GM12878 (cell line): ENCODE measurements around the gene RACGAP1. TPM values are rescaled to one million over a fixed set of nuclear protein-coding genes. Genes with fewer than 3 reads are reported as not detected.

Experiments used
- ATAC-seq: fragments of 200-7000 bp; cut with Tn5 transposase; 3 replicates; pipeline ENCODE4 v1.9.1; 2020; ENCODE audit warnings: mild to moderate bottlenecking, moderate library complexity
- BruUV-seq: library from RNA; stranded (reverse); fragments of 400-500 nt; replicated peaks from 2 replicates; lab custom pipeline; 2021; lab: Mats Ljungman, UMichigan
- CTCF ChIA-PET: fragments of 300-600 bp; sonication (Branson Sonifier 250); formaldehyde crosslinking; extraction: SDS; loops from one replicate; lab custom pipeline; 2021; ENCODE audit warnings: inconsistent platforms; lab: Yijun Ruan, JAX
- POLR2A ChIA-PET: fragments of 350-600 bp; formaldehyde crosslinking; extraction: SDS; loops from one replicate; lab custom pipeline; 2021; ENCODE audit warnings: inconsistent platforms; lab: Charles Lee
- RAD21 ChIA-PET: fragments of 300-600 bp; sonication (Branson Sonifier 250); formaldehyde crosslinking; loops from one replicate; lab custom pipeline; 2023; ENCODE audit warnings: antibody characterized with exemption; ENCODE audit not compliant: unreplicated experiment; lab: Charles Lee
- SMC1A ChIA-PET: fragments of 300-600 bp; sonication (Branson Sonifier 250); formaldehyde crosslinking; loops from one replicate; lab custom pipeline; 2023; ENCODE audit not compliant: unreplicated experiment, uncharacterized antibody; lab: Charles Lee
- DNase-seq: peaks from one replicate; pipeline ENCODE4 v3.0.0-alpha.2; 2011; ENCODE audit warnings: low read depth, low spot score
- FAIRE-seq: peaks from 3 replicates; lab custom pipeline; 2011; peaks lifted over from hg19 to GRCh38; lab: Jason Lieb, UNC
- H2AFZ ChIP-seq: 2 replicates; pipeline ENCODE4 v1.6.0; 2011; ENCODE audit warnings: low read depth, low read length, control low read depth; ENCODE audit not compliant: control insufficient read depth
- H3K27ac ChIP-seq: 2 replicates; pipeline ENCODE4 v1.5.1; 2011; ENCODE audit warnings: control low read depth; ENCODE audit not compliant: control insufficient read depth, insufficient read depth
- H3K27me3 ChIP-seq, 2 experiments: replicated peaks in 1 of 2; 2 replicates each; pipeline versions ENCODE4 v1.6.0 to v1.6.1; 2011; ENCODE audit warnings: low read length in 1 of 2; ENCODE audit not compliant: control insufficient read depth in 2 of 2, insufficient read depth in 2 of 2
- H3K36me3 ChIP-seq, 2 experiments: 2 replicates each; pipeline ENCODE4 v1.5.1; 2011; ENCODE audit warnings: low read length in 1 of 2; ENCODE audit not compliant: control insufficient read depth in 2 of 2, insufficient read depth in 2 of 2
- H3K4me1 ChIP-seq: 2 replicates; pipeline ENCODE4 v1.6.1; 2011; ENCODE audit warnings: mild to moderate bottlenecking, low read length, moderate library complexity, mixed read lengths; ENCODE audit not compliant: control insufficient read depth, insufficient read depth
- H3K4me2 ChIP-seq: 2 replicates; pipeline ENCODE4 v1.6.0; 2011; ENCODE audit warnings: control low read depth; ENCODE audit not compliant: control insufficient read depth, insufficient read depth
- H3K4me3 ChIP-seq: fragments of 200-600 bp; sonication (generic); 2 replicates; pipeline ENCODE4 v1.5.1; 2016
- H3K79me2 ChIP-seq: 2 replicates; pipeline ENCODE4 v1.6.0; 2011; ENCODE audit warnings: low read length; ENCODE audit not compliant: control insufficient read depth, insufficient read depth
- H3K9ac ChIP-seq: 2 replicates; pipeline ENCODE4 v1.8.0; 2011; ENCODE audit warnings: low read length, control low read depth, mixed read lengths; ENCODE audit not compliant: control insufficient read depth, insufficient read depth
- H3K9me3 ChIP-seq: replicated peaks from 3 replicates; pipeline ENCODE4 v1.5.1; 2011; ENCODE audit warnings: mild to moderate bottlenecking, low read length; ENCODE audit not compliant: control insufficient read depth, insufficient read depth
- H4K20me1 ChIP-seq: 2 replicates; pipeline ENCODE4 v1.6.0; 2011; ENCODE audit not compliant: control insufficient read depth, insufficient read depth
- BCL11A ChIP-seq: IDR thresholded peaks from 2 replicates; pipeline ENCODE4 v1.6.1; 2011; ENCODE audit warnings: low read depth, low read length
- CHD2 ChIP-seq: IDR thresholded peaks from 2 replicates; pipeline ENCODE4 v1.6.1; 2011; ENCODE audit warnings: low read depth, low read length, improper control_type of control experiment, borderline replicate concordance
- ESRRA ChIP-seq: IDR thresholded peaks from 2 replicates; pipeline ENCODE4 v1.6.1; 2012; ENCODE audit warnings: mild to moderate bottlenecking, low read length, improper control_type of control experiment
- FOXM1 ChIP-seq: IDR thresholded peaks from 2 replicates; pipeline ENCODE4 v1.6.1; 2012; ENCODE audit warnings: low read depth, mild to moderate bottlenecking, inconsistent platforms, low read length, moderate library complexity
- KLF5 ChIP-seq: fragments of 450-650 bp; IDR thresholded peaks from 2 replicates; pipeline ENCODE4 v1.6.1; 2014; ENCODE audit warnings: mild to moderate bottlenecking; ENCODE audit not compliant: partially characterized antibody
- MTA3 ChIP-seq: IDR thresholded peaks from 2 replicates; pipeline ENCODE4 v1.6.1; 2012; ENCODE audit warnings: low read length, inconsistent platforms, borderline replicate concordance
- NBN ChIP-seq: fragments of 450-650 bp; IDR thresholded peaks from 2 replicates; pipeline ENCODE4 v1.6.1; 2016
- NFYB ChIP-seq: IDR thresholded peaks from 2 replicates; pipeline ENCODE4 v1.6.1; 2011; ENCODE audit warnings: low read depth, mild to moderate bottlenecking, low read length, improper control_type of control experiment, moderate library complexity; ENCODE audit not compliant: insufficient read depth
- SIN3A ChIP-seq: IDR thresholded peaks from 2 replicates; pipeline ENCODE4 v1.6.1; 2012; ENCODE audit warnings: low read depth, low read length, improper control_type of control experiment
- SREBF2 ChIP-seq: IDR thresholded peaks from 2 replicates; pipeline ENCODE4 v1.6.1; 2012; ENCODE audit warnings: mild to moderate bottlenecking, low read length
- STAT3 ChIP-seq: IDR thresholded peaks from 2 replicates; pipeline ENCODE4 v1.6.1; 2011; ENCODE audit warnings: low read depth, low read length, improper control_type of control experiment
- TCF12 ChIP-seq: IDR thresholded peaks from 2 replicates; pipeline ENCODE4 v1.6.1; 2011; ENCODE audit warnings: low read depth, mild to moderate bottlenecking, low read length
- ZNF207 ChIP-seq: fragments of 450-650 bp; IDR thresholded peaks from 2 replicates; pipeline ENCODE4 v1.6.1; 2014; ENCODE audit warnings: antibody characterized with exemption, mild to moderate bottlenecking, borderline replicate concordance
- ZNF217 ChIP-seq: fragments of 450-650 bp; IDR thresholded peaks from 2 replicates; pipeline ENCODE4 v1.6.1; 2017; ENCODE audit warnings: antibody characterized with exemption, mild to moderate bottlenecking
- WGBS: methylation state at CpG from one replicate; pipeline ENCODE4 v1.1.6; 2016; ENCODE audit warnings: low lambda C conversion rate; ENCODE audit not compliant: insufficient replicate concordance, insufficient coverage; ENCODE audit errors: missing lambda C conversion rate; 5-methylcytosine and 5-hydroxymethylcytosine counted together
- in situ Hi-C: fragments of 300-500 bp; cut with MboI; formaldehyde crosslinking; loops from 9 replicates; pipeline ENCODE4 v1.14.3; 2018; ENCODE audit warnings: mixed read lengths
- intact Hi-C: fragments of 100-400 bp; cut with micrococcal nuclease; formaldehyde crosslinking; loops from one replicate; pipeline ENCODE4 v1.14.2; 2022; ENCODE audit not compliant: unreplicated experiment
- polyA plus RNA-seq, 11 experiments: library from polyadenylated mRNA; depleted of rRNA in 4 of 11; unstranded in 6 of 11; stranded (reverse) in 5 of 11; fragments of >200 nt; fragmentation: Nextera tagmentation in 4 of 11; fragmentation: Illumina TruSeq in 1 of 11; extraction: Ambion mirVana in 4 of 11; extraction: Trizol in 1 of 11; gene quantifications; 1 replicate in 1 of 11; 2 replicates in 10 of 11; pipeline versions ENCODE4 v1.2.1 to v1.2.3, GENCODE V29; 2011 to 2016; ENCODE audit warnings: inconsistent platforms in 2 of 11, missing spikeins in 2 of 11, low read depth in 1 of 11
- total RNA-seq, 4 experiments: library from RNA; depleted of rRNA in 3 of 4; stranded (reverse); fragments of >200 nt in 3 of 4; fragmentation: Illumina TruSeq in 1 of 4; extraction: Trizol in 1 of 4; gene quantifications; 2 replicates each; pipeline versions ENCODE4 v1.2.1 to v1.2.3, GENCODE V29; 2013 to 2021
- TF ChIP-seq, protein P1 (sequence below): IDR thresholded peaks from 2 replicates; pipeline ENCODE4 v1.6.1; 2011; ENCODE audit warnings: low read depth, mild to moderate bottlenecking, low read length, moderate library complexity, borderline replicate concordance; ENCODE audit errors: extremely low read depth
- TF ChIP-seq, protein P2 (sequence below): fragments of 450-650 bp; formaldehyde crosslinking; IDR thresholded peaks from 2 replicates; pipeline ENCODE4 v1.4.0; 2022; ENCODE audit warnings: mild to moderate bottlenecking, moderate library complexity
- TF ChIP-seq, protein P3 (sequence below): fragments of 450-650 bp; IDR thresholded peaks from 2 replicates; pipeline ENCODE4 v1.6.1; 2014; ENCODE audit warnings: mild to moderate bottlenecking

RACGAP1 gene
- total and polyA plus RNA-seq, 10 of the 15 experiments (the other 5 are each of a cell fraction or from before 2014, with no cell fraction given), result 32.4 to 87.9 (median 76.2) TPM

DNA sequence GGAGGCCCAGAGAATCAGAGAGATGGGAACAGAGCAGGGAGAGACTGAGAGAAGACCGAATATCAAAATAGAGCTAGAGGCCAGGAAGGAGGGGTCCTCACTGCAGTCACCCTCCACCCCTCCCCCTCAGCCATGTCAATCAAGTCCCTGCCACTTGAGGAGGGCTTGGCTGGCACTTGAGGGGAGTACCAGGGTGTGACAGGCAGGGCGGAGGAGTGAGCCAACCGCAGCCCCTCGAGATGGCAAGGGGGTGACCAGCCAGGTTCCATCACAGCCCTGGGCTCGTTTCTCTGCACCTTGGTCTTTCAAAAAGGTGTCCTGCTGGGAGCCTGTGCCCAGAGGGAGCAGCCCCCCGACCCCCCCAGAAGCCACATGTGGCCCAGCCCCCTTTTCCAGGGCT is 59.5 kb downstream of the RACGAP1 start (continued):
- TF ChIP-seq SREBF2 (no peak), TCF12 (no peak), NBN (no peak)

DNA sequence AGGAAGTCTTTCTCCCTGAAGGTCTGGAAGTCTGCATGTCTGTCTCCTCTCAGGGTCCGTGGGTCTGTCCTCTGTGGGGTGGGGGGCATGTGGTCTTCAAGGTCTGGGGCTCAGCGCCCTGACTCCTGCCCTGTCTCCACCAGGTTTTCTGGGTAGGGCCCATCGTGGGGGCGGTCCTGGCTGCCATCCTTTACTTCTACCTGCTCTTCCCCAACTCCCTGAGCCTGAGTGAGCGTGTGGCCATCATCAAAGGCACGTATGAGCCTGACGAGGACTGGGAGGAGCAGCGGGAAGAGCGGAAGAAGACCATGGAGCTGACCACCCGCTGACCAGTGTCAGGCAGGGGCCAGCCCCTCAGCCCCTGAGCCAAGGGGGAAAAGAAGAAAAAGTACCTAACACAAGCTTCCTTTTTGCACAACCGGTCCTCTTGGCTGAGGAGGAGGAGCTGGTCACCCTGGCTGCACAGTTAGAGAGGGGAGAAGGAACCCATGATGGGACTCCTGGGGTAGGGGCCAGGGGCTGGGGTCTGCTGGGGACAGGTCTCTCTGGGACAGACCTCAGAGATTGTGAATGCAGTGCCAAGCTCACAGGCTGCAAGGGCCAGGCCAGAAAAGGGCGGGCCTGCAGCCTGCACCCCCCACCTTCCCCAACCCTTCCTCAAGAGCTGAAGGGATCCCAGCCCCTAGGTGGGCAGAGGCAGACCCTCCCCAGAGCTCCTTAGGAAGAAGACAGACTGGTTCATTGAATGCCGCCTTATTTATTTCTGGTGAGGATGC is 60.3 kb downstream of the RACGAP1 start:
- Histone ChIP-seq H3K4me2 (no peak overlapping the region), H3K79me2 (no peaks in the 10 kb centered on the region), H3K27me3 (peaks cover 5 to 19% of the 10 kb centered on the region in 2 experiments), H3K36me3 (no peaks in the 10 kb centered on the region), H2AFZ (no peak overlapping the region), H3K4me3 (no peak overlapping the region), H3K27ac (no peak overlapping the region), H3K4me1 (peaks cover 8% of the 10 kb centered on the region), H3K9ac (no peak overlapping the region), H4K20me1 (no peaks in the 10 kb centered on the region), H3K9me3 (no peaks in the 10 kb centered on the region; the same call in 2 of the 3 replicates)
- intact Hi-C loops, result loop anchor here (5.0 kb wide), 1 partner anchor 212 kb away; no protein-coding TSS in a partner anchor
- no TSS peak for BruUV-seq
- DNase-seq, result no peak
- WGBS, result 7% methylated on average over 13 of the region's 13 CpGs
- ChIA-PET SMC1A (interaction anchor here (1.0 to 4.2 kb wide), 4 partner anchors 91 to 963 kb away, joined by 3 to 25 read pairs (median 15); no protein-coding TSS in a partner anchor), CTCF (interaction anchor here (0.6 to 5.9 kb wide), 9 partner anchors 11 to 210 kb away, joined by 3 to 121 read pairs (median 12); partner anchors contain the start of gene AQP2), POLR2A (no interaction called here), RAD21 (interaction anchor here (5.1 kb wide), 1 partner anchor 103 kb away, joined by 74 read pairs; no protein-coding TSS in a partner anchor)
- in situ Hi-C loops, result no loop called here
- no peak for ATAC-seq
- FAIRE-seq, result no peak
- no peak for TF ChIP-seq KLF5
- no peak for TF ChIP-seq ZNF207
- TF ChIP-seq NFYB, result no peak
- TF ChIP-seq SIN3A, result no peak
- no peak for TF ChIP-seq CHD2
- no peak for TF ChIP-seq ESRRA
- TF ChIP-seq, protein P1, sequence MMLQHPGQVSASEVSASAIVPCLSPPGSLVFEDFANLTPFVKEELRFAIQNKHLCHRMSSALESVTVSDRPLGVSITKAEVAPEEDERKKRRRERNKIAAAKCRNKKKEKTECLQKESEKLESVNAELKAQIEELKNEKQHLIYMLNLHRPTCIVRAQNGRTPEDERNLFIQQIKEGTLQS, result no peak
- no peak for TF ChIP-seq SREBF2
- TF ChIP-seq FOXM1, result no peak
- no peak for TF ChIP-seq ZNF217
- TF ChIP-seq, protein P2, sequence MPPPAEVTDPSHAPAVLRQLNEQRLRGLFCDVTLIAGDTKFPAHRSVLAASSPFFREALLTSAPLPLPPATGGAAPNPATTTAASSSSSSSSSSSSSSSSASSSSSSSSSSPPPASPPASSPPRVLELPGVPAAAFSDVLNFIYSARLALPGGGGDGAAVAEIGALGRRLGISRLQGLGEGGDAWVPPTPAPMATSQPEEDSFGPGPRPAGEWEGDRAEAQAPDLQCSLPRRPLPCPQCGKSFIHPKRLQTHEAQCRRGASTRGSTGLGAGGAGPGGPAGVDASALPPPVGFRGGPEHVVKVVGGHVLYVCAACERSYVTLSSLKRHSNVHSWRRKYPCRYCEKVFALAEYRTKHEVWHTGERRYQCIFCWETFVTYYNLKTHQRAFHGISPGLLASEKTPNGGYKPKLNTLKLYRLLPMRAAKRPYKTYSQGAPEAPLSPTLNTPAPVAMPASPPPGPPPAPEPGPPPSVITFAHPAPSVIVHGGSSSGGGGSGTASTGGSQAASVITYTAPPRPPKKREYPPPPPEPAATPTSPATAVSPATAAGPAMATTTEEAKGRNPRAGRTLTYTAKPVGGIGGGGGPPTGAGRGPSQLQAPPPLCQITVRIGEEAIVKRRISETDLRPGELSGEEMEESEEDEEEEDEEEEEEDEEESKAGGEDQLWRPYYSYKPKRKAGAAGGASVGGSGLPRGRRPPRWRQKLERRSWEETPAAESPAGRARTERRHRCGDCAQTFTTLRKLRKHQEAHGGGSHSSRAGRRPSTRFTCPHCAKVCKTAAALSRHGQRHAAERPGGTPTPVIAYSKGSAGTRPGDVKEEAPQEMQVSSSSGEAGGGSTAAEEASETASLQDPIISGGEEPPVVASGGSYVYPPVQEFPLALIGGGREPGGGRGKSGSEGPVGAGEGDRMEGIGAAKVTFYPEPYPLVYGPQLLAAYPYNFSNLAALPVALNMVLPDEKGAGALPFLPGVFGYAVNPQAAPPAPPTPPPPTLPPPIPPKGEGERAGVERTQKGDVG (CRISPR knock-in tag), result no peak
- no peak for TF ChIP-seq BCL11A
- TF ChIP-seq, protein P3, sequence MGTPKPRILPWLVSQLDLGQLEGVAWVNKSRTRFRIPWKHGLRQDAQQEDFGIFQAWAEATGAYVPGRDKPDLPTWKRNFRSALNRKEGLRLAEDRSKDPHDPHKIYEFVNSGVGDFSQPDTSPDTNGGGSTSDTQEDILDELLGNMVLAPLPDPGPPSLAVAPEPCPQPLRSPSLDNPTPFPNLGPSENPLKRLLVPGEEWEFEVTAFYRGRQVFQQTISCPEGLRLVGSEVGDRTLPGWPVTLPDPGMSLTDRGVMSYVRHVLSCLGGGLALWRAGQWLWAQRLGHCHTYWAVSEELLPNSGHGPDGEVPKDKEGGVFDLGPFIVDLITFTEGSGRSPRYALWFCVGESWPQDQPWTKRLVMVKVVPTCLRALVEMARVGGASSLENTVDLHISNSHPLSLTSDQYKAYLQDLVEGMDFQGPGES, result no peak
- TF ChIP-seq STAT3, result no peak
- no peak for TF ChIP-seq MTA3
